BLaER1 treated with 17β-estradiol and CSF1 and Interleukin-3, amounts not matched to agents 10 nM and 100 nM (cell line): ENCODE results near the gene FGF7.
"Not testable (repeated sequence)": the region's sequence is repeated elsewhere in the genome, so short reads cannot be mapped to it uniquely, and the experiment has no call there.

Source experiments
- H3K27ac ChIP-seq, 11 experiments: shearing (Covaris generic); formaldehyde crosslinking; 2 replicates each; pipeline ENCODE4 v1.8.1; 2022
- H3K27me3 ChIP-seq, 11 experiments: shearing (Covaris generic); formaldehyde crosslinking; 2 replicates each; pipeline ENCODE4 v1.8.1; 2022
- H3K36me3 ChIP-seq, 11 experiments: shearing (Covaris generic); formaldehyde crosslinking; 2 replicates each; pipeline ENCODE4 v1.8.1; 2022
- H3K4me1 ChIP-seq, 10 experiments: shearing (Covaris generic); formaldehyde crosslinking; 2 replicates each; pipeline ENCODE4 v1.8.1; 2022
- H3K4me2 ChIP-seq, 11 experiments: shearing (Covaris generic); formaldehyde crosslinking; 2 replicates each; pipeline ENCODE4 v1.8.1; 2022
- H3K4me3 ChIP-seq, 10 experiments: shearing (Covaris generic); formaldehyde crosslinking; 2 replicates each; pipeline ENCODE4 v1.8.1; 2022
- H3K9ac ChIP-seq, 11 experiments: shearing (Covaris generic); formaldehyde crosslinking; 2 replicates each; pipeline ENCODE4 v1.8.1; 2022
- H3K9me3 ChIP-seq, 11 experiments: shearing (Covaris generic); formaldehyde crosslinking; replicated peaks in 1 of 11; 2 replicates each; pipeline ENCODE4 v1.8.1; 2022
- H4K20me1 ChIP-seq, 11 experiments: shearing (Covaris generic); formaldehyde crosslinking; 2 replicates each; pipeline ENCODE4 v1.8.1; 2022
- Cebpa-rat ChIP-seq, 11 experiments: shearing (Covaris generic); IDR thresholded peaks; 2 replicates each; pipeline ENCODE4 v1.8.1; 2022

Gene FGF7

DNA sequence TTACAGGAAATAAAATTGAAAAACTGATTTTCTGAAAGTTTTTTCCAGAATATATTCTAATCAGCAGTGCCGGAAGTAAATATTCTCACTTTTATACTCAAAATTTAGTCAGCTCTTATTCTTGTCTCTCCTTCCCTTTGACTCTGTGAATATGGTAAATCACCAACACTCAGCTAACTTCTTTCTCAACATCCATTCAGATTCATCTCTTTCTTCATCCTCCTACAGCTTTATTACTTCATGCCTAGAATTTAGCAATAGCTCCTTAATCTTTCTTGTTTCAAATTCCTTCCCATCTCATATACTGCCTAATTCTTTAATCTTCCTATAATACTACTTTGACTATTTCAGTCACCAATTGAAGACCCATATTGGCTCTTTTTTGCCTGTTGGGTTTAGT lies 67.9 kb downstream of the FGF7 start:
- Histone ChIP-seq H3K9me3 (no peaks in the 10 kb centered on the region), H3K36me3 (no peaks in the 10 kb centered on the region), H3K4me1 (no peaks in the 10 kb centered on the region), H3K9ac (no peak overlapping the region), H3K27ac (no peak overlapping the region), H3K4me2 (no peak overlapping the region), H4K20me1 (no peaks in the 10 kb centered on the region), H3K4me3 (no peak overlapping the region), H3K27me3 (no peaks in the 10 kb centered on the region)
- no peak for TF ChIP-seq Cebpa-rat (IDR thresholded peaks at IDR 0.05)

DNA sequence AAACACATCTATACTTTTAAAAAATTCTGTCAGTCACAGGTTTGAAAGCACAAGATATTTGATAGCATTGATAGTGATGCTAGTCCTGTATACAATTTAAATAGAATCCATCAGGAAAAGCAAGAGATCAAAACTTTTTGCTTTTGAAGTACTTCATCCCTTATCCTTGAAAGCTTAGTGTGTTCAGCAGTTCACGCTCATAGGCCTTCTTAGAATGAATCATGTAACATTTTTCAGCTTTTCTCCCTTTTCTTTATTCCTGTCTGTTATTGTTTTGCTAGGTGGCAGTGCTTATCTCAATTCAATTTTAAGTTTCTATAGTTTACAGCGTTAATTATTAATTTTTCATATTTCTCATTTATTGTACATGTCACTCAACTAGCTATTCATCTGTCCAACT lies 69.1 kb downstream of the FGF7 start:
- no peak overlapping the region for H3K27ac ChIP-seq
- H4K20me1 ChIP-seq, result no peaks in the 10 kb centered on the region
- H3K9ac ChIP-seq, result no peak overlapping the region
- no peak for TF ChIP-seq Cebpa-rat (IDR thresholded peaks at IDR 0.05)
- H3K27me3 ChIP-seq, result no peaks in the 10 kb centered on the region
- no peak overlapping the region for H3K4me2 ChIP-seq
- H3K4me3 ChIP-seq, result no peak overlapping the region
- no peaks in the 10 kb centered on the region for H3K9me3 ChIP-seq
- H3K4me1 ChIP-seq, result no peaks in the 10 kb centered on the region
- no peaks in the 10 kb centered on the region for H3K36me3 ChIP-seq

DNA sequence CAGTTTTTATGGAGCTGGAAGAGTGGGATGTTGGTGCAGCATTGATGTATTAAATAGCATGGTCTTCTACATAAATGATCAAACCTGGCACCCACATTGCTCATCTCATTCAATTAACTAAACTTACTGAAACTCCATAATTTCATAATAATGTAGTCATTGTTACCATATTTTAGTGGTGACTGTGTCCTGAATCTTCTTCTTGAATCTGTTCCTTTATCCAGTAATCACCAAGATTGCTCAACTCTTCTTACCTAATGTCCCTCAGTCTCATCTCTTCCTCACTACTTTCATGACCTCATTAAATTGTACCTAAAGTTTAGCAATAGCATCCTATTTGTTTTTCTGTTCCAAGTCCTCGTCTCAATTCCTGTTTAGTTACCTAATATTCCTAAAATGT lies 69.8 kb downstream of the FGF7 start:
- Histone ChIP-seq H4K20me1 (no peaks in the 10 kb centered on the region), H3K27ac (no peak overlapping the region), H3K27me3 (no peaks in the 10 kb centered on the region), H3K36me3 (no peaks in the 10 kb centered on the region), H3K9me3 (no peaks in the 10 kb centered on the region), H3K4me2 (no peak overlapping the region), H3K9ac (no peak overlapping the region), H3K4me1 (no peaks in the 10 kb centered on the region), H3K4me3 (no peak overlapping the region)
- TF ChIP-seq Cebpa-rat (IDR thresholded peaks at IDR 0.05), result no peak

DNA sequence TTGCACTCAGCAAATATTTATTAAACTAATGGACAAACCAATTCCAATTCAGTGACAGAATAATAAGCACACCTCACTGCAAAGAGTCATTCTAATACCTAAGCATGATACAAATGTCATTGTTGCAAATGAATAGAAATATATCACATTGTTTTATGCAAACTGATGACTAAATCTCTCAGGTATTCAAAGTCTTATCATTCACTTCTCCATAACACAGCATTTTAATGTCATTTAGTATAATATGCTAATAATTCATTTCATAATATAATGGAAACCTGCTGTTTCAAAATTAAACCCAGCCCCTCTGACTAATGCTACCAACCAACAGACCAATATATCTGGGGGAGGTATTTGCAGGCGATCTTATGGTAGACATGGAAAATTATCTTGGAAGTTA lies 71.8 kb downstream of the FGF7 start:
- no peaks in the 10 kb centered on the region for H4K20me1 ChIP-seq
- no peaks in the 10 kb centered on the region for H3K36me3 ChIP-seq
- no peaks in the 10 kb centered on the region for H3K9me3 ChIP-seq
- no peak overlapping the region for H3K4me3 ChIP-seq
- H3K9ac ChIP-seq, result no peak overlapping the region
- H3K4me1 ChIP-seq, result no peaks in the 10 kb centered on the region
- TF ChIP-seq Cebpa-rat (IDR thresholded peaks at IDR 0.05), result no peak
- H3K27ac ChIP-seq, result no peak overlapping the region
- no peak overlapping the region for H3K4me2 ChIP-seq
- H3K27me3 ChIP-seq, result no peaks in the 10 kb centered on the region

DNA sequence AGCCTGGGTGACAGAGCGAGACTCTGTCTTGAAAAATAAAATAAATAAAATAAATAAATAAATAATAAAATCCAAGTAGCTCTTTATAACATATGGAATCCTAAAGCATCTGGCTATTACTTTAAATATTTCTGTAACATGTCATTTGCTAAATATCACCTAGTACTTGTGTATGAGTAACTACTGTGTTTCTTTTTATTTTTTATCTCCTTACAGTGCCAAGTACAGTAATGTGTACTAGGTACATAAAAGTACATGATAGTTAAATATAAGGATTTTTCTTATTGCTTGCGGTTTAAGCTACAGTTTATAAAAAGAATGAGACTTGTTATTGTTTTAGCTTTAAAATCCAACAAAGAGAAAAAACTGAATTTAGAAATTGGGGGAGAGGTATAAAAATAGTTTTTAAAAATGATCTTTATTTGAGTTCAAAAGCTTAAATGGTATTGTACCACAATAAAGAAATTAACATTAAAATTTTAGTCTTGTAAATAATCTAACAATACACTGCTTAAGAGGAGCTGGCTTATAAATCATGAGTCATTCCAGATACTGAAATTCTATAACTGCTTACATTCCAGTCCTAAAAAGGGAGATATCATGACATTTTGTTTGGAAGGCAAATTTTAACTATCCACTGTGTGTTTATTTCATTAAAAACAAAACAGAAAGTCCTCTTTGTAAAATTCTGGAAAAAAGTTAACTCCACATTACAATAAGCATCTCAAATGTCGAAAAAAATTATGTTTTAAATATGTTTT lies 73.1 kb downstream of the FGF7 start:
- H3K4me2 ChIP-seq, result no peak overlapping the region
- H3K27ac ChIP-seq, result no peak overlapping the region
- H3K4me3 ChIP-seq, result no peak overlapping the region
- H3K36me3 ChIP-seq, result no peaks in the 10 kb centered on the region
- H3K9me3 ChIP-seq, result peaks cover 0 to 6% (median 2%) of the 10 kb centered on the region in 11 experiments; a peak in 7 of 22 replicates
- H4K20me1 ChIP-seq, result no peaks in the 10 kb centered on the region
- no peak for TF ChIP-seq Cebpa-rat (IDR thresholded peaks at IDR 0.05)
- H3K4me1 ChIP-seq, result no peaks in the 10 kb centered on the region
- no peaks in the 10 kb centered on the region for H3K27me3 ChIP-seq
- H3K9ac ChIP-seq, result no peak overlapping the region

DNA sequence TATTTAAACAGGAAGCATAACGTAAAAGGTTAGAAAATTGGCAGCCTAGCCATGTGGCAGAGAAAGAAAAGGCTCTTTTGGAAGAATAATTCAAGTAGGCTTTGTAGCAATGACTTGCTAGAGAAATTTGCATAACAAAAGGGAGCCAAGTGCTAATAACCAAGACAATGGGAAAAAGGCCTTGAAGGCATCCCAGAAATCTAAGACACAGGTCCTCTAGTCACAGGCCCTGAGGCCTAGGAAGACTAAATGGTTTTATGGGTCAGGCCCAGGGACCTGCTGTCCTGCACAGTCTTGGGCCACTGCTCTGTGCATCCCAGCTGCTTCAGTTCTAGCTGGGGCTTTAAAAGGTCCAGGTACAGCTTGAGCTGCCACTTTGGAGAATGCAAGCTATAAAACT lies 78.5 kb downstream of the FGF7 start:
- H3K4me2 ChIP-seq, result no peak overlapping the region
- H4K20me1 ChIP-seq, result no peaks in the 10 kb centered on the region
- peaks cover 11 to 23% (median 16%) of the 10 kb centered on the region in 11 experiments for H3K9me3 ChIP-seq
- no peaks in the 10 kb centered on the region for H3K27me3 ChIP-seq
- H3K36me3 ChIP-seq, result no peaks in the 10 kb centered on the region
- TF ChIP-seq Cebpa-rat (IDR thresholded peaks at IDR 0.05), result no peak
- no peak overlapping the region for H3K27ac ChIP-seq
- H3K9ac ChIP-seq, result no peak overlapping the region
- H3K4me1 ChIP-seq, result no peaks in the 10 kb centered on the region
- no peak overlapping the region for H3K4me3 ChIP-seq

DNA sequence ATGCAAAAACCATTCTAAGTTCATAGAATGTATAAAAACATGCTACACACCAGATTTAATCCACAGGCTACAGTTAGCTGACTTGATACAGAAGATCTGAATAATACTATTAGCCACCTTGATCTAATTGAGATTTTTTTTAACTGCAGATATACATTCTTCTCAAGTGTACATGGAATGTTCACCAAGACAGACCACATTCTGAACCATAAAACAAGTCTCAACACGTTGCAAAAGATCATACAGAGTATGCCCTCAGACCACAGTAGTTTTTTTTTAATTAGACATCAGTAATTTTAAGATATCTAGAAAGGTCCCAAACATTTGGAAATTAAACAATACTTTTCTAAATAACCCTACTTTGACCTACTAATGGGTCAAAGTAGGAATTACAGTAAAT lies 83.3 kb downstream of the FGF7 start:
- H3K4me2 ChIP-seq, result no peak overlapping the region
- no peak overlapping the region for H3K27ac ChIP-seq
- no peak for TF ChIP-seq Cebpa-rat (IDR thresholded peaks at IDR 0.05)
- H4K20me1 ChIP-seq, result no peaks in the 10 kb centered on the region
- H3K9me3 ChIP-seq, result peaks cover 8 to 15% (median 15%) of the 10 kb centered on the region in 11 experiments
- H3K4me1 ChIP-seq, result no peaks in the 10 kb centered on the region
- H3K27me3 ChIP-seq, result no peaks in the 10 kb centered on the region
- H3K4me3 ChIP-seq, result no peak overlapping the region
- no peak overlapping the region for H3K9ac ChIP-seq
- H3K36me3 ChIP-seq, result no peaks in the 10 kb centered on the region

DNA sequence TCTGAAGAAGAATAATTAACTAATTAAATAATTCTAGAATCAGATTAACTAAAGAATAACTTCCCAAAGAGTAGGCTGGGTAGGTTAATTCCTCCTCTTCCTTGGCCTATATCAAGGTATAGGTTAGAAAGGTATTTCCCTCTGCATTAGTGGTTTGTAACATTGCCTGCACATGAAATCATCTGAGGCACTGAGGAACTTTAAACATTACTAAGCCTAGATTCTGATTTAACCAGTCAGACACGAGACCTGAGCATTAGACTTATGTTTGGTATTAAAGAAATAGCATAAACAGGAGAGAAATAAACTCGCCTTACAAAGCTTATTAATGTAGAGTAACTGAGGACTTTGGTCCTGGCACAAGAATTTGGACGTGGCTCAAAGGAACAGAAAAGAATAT lies 84.2 kb downstream of the FGF7 start:
- TF ChIP-seq Cebpa-rat (IDR thresholded peaks at IDR 0.05), result no peak

DNA sequence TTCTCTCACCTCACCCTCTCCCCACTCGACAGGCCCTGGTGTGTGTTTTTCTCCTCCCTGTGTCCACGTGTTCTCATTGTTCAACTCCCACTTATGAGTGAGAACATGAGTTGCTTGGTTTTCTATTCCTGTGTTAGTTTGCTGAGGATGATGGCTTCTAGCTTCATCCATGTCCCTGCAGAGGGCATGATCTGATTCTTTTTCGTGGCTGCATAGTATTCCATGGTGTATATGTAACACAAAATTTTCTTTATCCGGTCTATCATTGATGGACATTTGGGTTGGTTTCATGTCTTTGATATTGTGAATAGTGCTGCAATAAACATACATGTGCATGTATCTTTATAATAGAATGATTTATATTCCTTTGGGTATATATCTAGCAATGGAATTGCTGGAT lies 89.7 kb downstream of the FGF7 start:
- H3K36me3 ChIP-seq, H3K9me3 ChIP-seq, H3K27ac ChIP-seq: not testable (repeated sequence)

More for the DNA sequence above, 84.2 kb downstream of the FGF7 start:
- Histone ChIP-seq H3K9me3 (peaks cover 0 to 6% (median 6%) of the 10 kb centered on the region in 11 experiments; a peak in 19 of 22 replicates), H3K4me3 (no peak overlapping the region), H3K27ac (no peak overlapping the region), H3K4me1 (no peaks in the 10 kb centered on the region), H3K9ac (no peak overlapping the region), H3K27me3 (no peaks in the 10 kb centered on the region), H3K36me3 (no peaks in the 10 kb centered on the region), H3K4me2 (no peak overlapping the region), H4K20me1 (no peaks in the 10 kb centered on the region)

DNA sequence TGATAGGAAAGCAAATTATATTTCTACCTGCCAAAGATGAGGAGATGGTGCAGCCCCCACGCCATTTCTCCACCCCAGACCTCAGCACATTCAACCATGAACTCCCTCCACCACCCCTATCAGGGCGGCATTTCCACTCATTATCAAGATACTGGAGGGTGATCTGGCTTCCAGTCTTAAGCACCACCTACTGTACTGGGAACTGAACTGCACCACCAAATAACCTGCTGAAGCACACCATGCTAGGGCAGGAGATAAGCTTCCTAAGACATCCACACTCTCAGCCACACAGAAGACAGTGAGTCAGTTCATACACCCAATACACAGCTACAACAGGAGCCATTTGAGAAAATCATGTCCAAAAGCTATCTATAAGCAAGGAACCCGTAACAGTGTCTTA lies 98.8 kb downstream of the FGF7 start:
- H3K27me3 ChIP-seq, result no peaks in the 10 kb centered on the region
- TF ChIP-seq Cebpa-rat (IDR thresholded peaks at IDR 0.05), result no peak
- H3K36me3 ChIP-seq, result no peaks in the 10 kb centered on the region
- H4K20me1 ChIP-seq, result no peaks in the 10 kb centered on the region
- no peaks in the 10 kb centered on the region for H3K4me1 ChIP-seq
- no peak overlapping the region for H3K4me2 ChIP-seq
- H3K27ac ChIP-seq, result no peak overlapping the region
- peaks cover 9 to 42% (median 34%) of the 10 kb centered on the region in 11 experiments; a peak in 20 of 22 replicates for H3K9me3 ChIP-seq
- H3K4me3 ChIP-seq, result no peak overlapping the region
- H3K9ac ChIP-seq, result no peak overlapping the region

More for the DNA sequence above, 89.7 kb downstream of the FGF7 start:
- not testable (repeated sequence) for H4K20me1 ChIP-seq, H3K4me3 ChIP-seq, H3K4me2 ChIP-seq, H3K4me1 ChIP-seq, H3K9ac ChIP-seq, H3K27me3 ChIP-seq
